RCC 7860 (cell line): ENCODE measurements around the gene MGAT3.
"Not testable (repeated sequence)": the region's sequence is repeated elsewhere in the genome, so short reads cannot be mapped to it uniquely, and the experiment has no call there.

ENCODE experiments used
- DNase-seq: peaks from one replicate; pipeline ENCODE4 v3.0.0-alpha.2; 2015; ENCODE audit warnings: low spot score
- FAIRE-seq: peaks from 2 replicates; lab custom pipeline; 2012; peaks lifted over from hg19 to GRCh38; lab: Jason Lieb, UNC

Gene MGAT3

GRCh38 chr22:39488563-39489083 lies 31.8 kb downstream of the MGAT3 start:
- FAIRE-seq = no peak
- no peak for DNase-seq

DNA sequence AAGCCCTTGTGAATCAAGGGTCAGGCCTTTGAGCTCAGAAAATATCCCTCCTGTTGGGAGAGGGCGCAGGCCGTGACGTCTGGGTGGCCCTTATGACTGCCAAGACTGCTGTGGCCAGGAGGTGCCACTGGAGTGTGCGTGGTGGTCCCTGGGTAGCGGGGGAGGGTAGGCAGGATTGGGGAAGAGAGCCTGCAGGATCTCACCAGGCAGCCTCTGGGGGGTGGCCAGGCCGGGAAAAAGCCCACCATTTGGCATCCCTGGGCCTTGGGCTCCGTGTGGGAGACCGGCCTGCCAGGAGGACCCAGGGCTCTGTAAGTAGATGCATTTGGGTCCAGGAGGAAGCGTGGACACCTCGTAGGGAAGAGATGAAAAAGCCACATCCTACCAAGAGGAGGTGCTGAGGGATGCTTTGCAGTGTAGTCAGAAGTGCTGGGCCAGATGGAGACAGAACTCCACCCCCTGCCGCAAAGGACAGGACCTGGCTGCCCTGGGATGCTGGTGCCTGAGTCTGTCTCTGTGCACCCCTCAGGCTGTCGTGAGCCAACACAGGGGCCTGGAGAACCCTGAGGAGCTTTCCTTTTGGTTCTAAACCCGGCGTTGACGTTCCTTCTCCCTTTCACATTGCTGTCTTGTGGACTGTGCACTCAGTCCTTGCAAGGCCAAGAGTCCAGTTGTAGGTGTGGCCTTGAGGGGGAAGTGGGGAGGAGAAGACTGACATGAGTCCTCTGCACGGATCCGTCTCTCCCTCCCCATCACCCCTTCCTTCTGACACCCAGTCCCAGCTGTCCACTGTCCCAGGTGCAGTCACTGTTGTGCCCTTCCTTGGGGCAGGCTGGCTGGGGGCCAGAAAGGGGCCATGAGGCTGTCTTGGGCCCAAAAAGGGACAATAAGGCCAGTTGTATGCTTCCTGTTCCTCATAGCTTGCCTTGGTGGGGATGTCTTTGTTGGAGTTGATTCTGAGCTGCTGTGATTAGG lies 32.6 kb downstream of the MGAT3 start:
- FAIRE-seq (no peak), DNase-seq (no peak)

DNA sequence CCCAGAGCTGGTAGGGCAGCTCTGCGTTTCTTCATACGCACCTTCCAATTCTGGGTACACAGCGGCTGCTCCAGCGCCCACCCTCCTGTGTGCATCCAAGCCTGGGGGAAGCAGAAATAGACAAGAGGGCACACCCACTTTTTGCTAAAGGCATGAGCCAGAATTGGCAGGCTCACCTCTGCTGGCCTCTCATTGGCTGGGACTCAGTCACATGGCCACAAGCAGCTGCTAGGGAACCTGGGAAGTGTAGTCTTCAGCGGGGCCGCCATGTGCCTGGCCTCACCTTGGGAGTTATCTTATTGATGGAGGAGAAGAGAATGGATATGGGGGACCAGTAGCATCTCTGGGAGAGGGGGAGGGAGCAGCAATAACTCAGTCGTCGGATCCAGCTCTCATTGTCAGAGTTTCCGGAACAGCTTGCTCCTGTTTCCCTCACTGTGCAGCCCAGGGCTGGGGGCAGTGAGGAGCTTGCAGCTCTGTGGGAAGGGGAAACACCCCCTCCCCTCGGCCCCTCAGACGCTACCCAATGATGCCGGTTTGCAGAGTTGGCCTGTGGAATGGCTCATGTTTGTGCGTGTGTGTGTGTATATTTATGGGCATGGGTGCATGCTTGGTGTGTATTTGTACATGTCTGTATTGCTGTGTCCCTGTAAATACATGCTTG lies 33.5 kb downstream of the MGAT3 start:
- FAIRE-seq (no peak), DNase-seq (peak; percentile 31)

GRCh38 chr22:39490966-39491680 lies 34.3 kb downstream of the MGAT3 start:
- no peak for FAIRE-seq
- DNase-seq = no peak

DNA sequence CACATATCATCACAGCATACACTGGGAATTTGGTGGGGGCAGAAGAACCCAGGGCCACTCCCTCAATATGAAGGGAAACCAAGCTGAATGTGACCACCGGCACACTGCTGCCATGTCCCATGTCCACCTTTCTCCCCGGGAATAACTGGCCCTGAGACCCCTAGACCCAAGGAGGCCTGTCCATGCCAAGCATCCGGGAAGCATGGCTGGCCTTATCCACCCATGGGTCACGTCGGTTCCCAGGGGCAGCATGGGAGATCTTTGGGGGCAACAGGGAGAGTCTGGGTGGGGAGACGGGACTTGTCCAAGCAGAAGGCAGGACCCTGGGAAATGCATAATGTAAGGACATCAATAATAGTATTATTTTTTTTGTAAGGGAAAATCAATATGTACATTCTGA lies 34.9 kb downstream of the MGAT3 start:
- DNase-seq (no peak), FAIRE-seq (no peak)

- DNase-seq = no peak
- FAIRE-seq = no peak
Measured at GRCh38 chr22:39492186-39492585, 35.4 kb downstream of the MGAT3 start.

- DNase-seq (peak; percentile 4), FAIRE-seq (no peak)
Measured at GRCh38 chr22:39493759-39494158, 36.9 kb downstream of the MGAT3 start.

DNA sequence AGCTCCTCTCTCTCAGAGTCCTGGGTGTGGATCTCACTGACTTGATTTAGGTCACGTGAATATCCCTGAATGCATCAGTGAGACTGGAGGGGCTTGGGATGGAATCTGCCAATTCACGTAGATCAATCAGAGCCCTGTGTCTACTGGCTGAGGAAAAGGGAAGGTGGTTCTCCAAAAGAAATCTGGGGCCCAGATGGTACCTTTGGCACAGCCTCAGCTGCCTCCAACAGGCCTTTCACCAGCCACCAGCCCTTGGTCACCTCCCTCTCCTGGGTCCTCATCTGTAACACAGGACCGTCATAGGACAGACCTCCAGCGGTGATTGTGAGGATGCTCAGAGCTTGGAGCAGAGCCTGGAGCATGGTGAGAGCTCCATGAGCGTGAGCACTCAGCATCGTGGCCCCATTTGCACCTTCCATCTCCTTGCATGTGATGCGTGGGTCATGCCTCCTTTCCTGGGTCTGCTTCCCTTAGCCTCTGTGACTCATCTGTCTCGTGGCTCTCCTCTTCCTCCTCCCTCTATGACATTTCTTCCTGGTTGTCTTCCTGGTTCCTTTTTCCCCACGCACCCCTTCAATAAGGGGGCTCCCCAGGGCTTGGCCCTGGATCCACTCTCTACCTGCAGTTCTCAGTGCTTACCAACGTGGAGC lies 37.8 kb downstream of the MGAT3 start:
- no peak for DNase-seq
- no peak for FAIRE-seq

DNA sequence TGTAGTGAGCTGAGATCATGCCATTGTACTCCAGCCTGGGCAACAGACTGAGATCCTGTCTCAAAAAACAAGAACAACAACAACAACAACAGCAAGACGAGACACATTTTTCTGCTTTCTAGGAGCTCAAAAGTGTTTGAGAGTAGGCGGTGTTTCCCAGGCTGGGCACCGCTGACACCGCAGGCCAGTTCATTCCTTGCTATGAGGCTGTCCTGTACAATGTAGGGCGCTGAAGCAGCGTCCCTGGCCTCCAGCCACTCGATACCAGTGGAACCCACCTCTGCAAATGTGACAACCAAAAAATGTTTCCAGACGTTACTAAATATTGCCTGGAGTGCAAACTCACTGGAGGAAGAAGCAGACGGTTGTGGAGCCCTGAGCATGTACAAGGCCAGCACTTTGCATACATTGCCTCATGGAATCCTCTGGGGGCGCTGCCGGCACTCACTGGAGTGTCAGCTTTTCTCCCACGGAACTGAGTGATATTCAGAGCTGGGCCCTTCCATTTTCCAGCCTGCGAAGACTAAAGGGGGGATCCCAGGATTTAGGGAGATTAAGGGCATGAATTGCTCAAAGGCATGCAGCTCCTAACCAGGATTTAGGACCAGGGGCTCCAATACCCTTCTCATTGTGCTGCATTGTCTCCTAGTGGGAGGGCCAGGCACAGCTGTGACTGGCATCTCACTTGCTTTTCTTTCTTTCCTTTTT lies 39.5 kb downstream of the MGAT3 start:
- FAIRE-seq (no peak), DNase-seq (peak; percentile 13)

- no peak for FAIRE-seq
- no peak for DNase-seq
Measured at GRCh38 chr22:39497429-39497828, 40.6 kb downstream of the MGAT3 start.

DNA sequence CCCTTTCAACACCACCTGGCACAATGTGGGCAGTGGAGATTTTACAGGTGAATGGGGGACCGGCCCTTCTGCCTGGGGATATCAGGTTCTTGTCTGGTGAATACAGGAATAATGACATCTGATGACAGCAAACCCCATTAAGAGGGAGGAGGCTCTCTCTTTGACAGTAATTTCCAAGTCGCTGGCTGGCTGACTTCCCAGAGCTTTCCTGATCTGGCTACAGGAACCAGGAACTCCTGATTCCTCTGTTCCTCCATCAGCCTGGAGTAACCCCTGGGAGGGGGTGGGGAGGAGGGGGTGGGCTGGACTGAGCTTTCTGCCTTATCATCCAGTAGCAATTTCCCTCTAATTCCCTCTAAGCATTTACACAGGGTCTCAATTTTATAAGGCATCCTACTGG lies 41.6 kb downstream of the MGAT3 start:
- DNase-seq = no peak
- FAIRE-seq = no peak

DNA sequence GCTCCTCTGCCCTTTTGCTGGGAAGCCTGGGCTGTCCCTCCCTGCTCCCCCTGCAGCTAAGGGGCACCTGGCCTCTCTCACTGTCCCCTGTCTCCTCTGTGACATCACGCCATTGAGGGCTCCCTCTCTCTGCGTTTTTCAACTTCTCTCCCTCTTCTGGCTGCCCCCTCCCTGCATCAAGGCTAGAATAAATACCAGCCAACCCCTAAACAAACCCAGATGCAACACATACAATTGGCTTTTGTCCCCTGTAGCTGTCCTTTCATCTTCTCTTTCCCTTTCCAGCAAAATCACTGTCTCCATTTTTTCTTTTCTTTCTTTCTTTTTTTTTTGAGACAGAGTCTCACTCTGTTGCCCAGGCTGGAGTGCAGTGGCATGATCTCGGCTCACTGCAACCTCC lies 42.0 kb downstream of the MGAT3 start:
- FAIRE-seq (no peak), DNase-seq (no peak)

- DNase-seq = no peak
Measured at GRCh38 chr22:39500101-39500500, 43.3 kb downstream of the MGAT3 start.

GRCh38 chr22:39501644-39502108 lies 44.9 kb downstream of the MGAT3 start:
- no peak for FAIRE-seq

More at GRCh38 chr22:39500101-39500500, 43.3 kb downstream of the MGAT3 start:
- FAIRE-seq = no peak

GRCh38 chr22:39502109-39502788 lies 45.4 kb downstream of the MGAT3 start, which contains the start of gene MIEF1:
Gene MIEF1, plus strand, starts transcription at chr22:39502290. Its CDS starts 9,005 bp downstream, at chr22:39511295.
- DNase-seq (peak; percentile 96), FAIRE-seq (peak; percentile 73)

More at GRCh38 chr22:39501644-39502108, 44.9 kb downstream of the MGAT3 start:
- DNase-seq = no peak

- FAIRE-seq = no peak
- DNase-seq = no peak
Measured at GRCh38 chr22:39502789-39503409, 46.1 kb downstream of the MGAT3 start.

GRCh38 chr22:39503630-39504029 lies 46.8 kb downstream of the MGAT3 start:
- FAIRE-seq (no peak), DNase-seq (no peak)

GRCh38 chr22:39504071-39504470 lies 47.3 kb downstream of the MGAT3 start:
- DNase-seq (no peak), FAIRE-seq (no peak)

DNA sequence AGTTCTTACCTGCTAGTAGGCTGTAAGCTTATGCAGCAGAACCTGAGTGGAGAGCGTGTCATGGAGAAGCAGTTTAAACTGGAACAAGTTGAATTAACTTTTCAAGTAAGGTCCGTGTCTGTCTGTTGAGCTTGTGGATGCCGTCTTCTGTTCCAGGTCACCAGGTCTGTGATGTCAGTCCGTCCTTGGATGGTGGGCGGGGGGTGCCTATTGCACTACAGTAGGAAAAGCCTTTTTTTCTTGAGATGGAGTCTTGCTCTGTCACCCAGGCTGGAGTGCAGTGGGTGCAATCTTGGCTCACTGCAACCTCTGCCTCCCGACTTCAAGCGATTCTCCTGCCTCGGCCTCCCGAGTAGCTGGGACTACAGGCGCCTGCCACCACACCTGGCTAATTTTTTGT lies 50.2 kb downstream of the MGAT3 start:
- FAIRE-seq, DNase-seq: not testable (repeated sequence)
